ENCODE data around the gene USP1.

DNA sequence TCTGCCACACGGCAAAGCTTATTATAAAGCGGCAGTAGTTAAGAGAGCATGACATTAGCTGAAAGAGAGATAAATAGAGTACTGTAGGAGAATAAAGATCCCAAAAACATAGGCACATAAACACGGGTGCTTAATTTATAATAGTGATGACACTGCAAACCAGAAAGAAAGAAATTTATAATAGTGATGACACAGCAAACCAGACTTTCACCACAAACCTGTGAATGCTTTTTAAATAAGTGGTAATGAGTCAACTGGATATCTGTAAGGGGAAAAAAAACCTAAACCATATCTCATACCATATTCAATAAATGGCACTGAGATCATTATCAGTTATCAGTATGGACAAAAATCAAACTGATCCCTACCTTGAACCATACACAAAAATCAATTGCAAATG, 25.5 kb downstream of the USP1 start:
- no peak for TF ChIP-seq GATA2 (IDR thresholded peaks at IDR 0.05; ENCODE audit: low read depth, low read length)
- TF ChIP-seq GATA3 (IDR thresholded peaks at IDR 0.05; ENCODE audit: low read depth, low read length): 0 out of 2 replicates have a peak, but pooled peaks have one; percentile 11
